A375 (cell line): ENCODE results near the gene MRPS23. TPM values are rescaled to one million over a fixed set of nuclear protein-coding genes. Genes with fewer than 3 reads are reported as not detected.
A peak's percentile ranks its signal among the peaks of the same experiment; 100 is the strongest.

Experiments used
- small RNA-seq: library from RNA; depleted of rRNA; stranded (forward); fragments of <200 nt; gene quantifications from one replicate; pipeline ENCODE3, GENCODE V24; 2014
- total RNA-seq: library from RNA; depleted of rRNA; stranded (reverse); fragments of >200 nt; shearing (Covaris generic); gene quantifications from 2 replicates; pipeline ENCODE4 v1.2.3, GENCODE V29; 2014; rRNA removed

Gene MRPS23
- 55.9 and 63.1 TPM in 2 replicates for total RNA-seq

GRCh38 chr17:57849874-57850754, at the start of gene MRPS23:
MRPS23 (minus strand) TSS chr17:57850044; CDS start chr17:57850010, 34 bp downstream.

Small RNA genes within 50 kb of the gene (small RNA-seq; reads per million reads assigned to genes)
- 0.80 reads per million, percentile 47 among the genes with 10 or more reads in this experiment for gene RN7SKP94

Other genes with a start within 250 kb of the MRPS23 start
- gene CCDC182, start 104.7 kb downstream of the MRPS23 start, total RNA-seq: not detected in 2 replicates
- gene CUEDC1, start 105.4 kb upstream of the MRPS23 start, total RNA-seq: 18.5 and 20.0 TPM in 2 replicates
- 51.5 and 52.5 TPM in 2 replicates for gene VEZF1, start 138.2 kb upstream of the MRPS23 start, total RNA-seq
- gene SRSF1, start 157.2 kb upstream of the MRPS23 start, total RNA-seq: 311 and 374 TPM in 2 replicates
- 11.8 and 13.4 TPM in 2 replicates for gene DYNLL2, start 233.4 kb upstream of the MRPS23 start, total RNA-seq